Adrenal gland (tissue), 5 donors: ENCODE results near the gene WDR62.
A peak's percentile ranks its signal among the peaks of the same experiment; 100 is the strongest.

Experiments
- POLR2A ChIP-seq, 2 donors: fragments of 450-650 bp; IDR thresholded peaks; one replicate each; pipeline ENCODE4 v1.6.1; 2017; ENCODE audit warnings: antibody characterized with exemption in 2 of 2, mild to moderate bottlenecking in 2 of 2, moderate library complexity in 1 of 2
- TF ChIP-seq, protein P1 (sequence below), 6 experiments: fragments of 450-650 bp in 4 of 6; fragments of 200-600 bp in 2 of 6; sonication (generic) in 1 of 6; IDR thresholded peaks; 1 replicate in 5 of 6; 2 replicates in 1 of 6; pipeline versions ENCODE4 v1.5.1 to v1.8.0; 2016 to 2021; ENCODE audit warnings: antibody characterized with exemption in 6 of 6, mild to moderate bottlenecking in 2 of 6, moderate library complexity in 1 of 6
- donor health status: DM: no; HTN: no; CAD: no.

DNA sequence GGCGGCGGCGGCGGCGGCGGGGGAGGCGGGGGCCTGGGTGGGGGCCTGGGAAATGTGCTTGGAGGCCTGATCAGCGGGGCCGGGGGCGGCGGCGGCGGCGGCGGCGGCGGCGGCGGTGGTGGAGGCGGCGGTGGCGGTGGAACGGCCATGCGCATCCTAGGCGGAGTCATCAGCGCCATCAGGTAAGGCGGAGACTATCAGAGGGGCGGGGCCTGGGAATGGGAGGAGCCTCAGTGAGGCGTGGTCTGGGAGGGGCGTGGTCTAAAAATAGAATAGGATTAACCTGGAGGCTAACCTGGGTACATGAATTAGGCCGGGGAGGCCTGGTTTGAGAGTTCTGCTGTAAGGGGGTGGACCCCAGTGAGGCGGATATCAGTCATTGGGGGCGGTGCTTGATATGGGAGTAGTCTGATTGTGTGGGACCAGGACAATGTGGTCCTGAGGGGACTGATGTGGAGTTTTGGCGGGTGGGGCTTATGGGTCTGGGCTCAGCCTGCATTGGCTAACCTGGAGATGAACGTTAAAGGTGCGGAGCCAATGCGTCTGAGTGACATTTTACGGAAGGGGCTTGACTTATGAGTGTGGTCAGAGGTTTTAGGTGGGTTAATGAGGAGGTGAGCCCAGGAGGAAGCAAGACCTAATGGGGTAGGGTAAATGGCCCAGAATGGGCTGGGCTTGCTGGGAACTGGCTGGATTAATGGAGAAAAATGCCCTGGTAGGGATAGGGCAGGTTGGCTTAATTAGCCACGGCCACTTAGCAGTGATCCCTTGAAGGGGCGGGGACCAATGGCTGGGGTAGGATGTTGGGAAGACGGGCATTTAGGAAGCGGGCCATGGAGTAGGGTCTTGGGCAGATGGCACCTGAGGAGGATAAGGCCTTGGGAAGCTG lies 86.6 kb downstream of the WDR62 start:
- peak in 1 of 2 donors; percentile 74 for TF ChIP-seq POLR2A (IDR thresholded peaks at IDR 0.05)
- TF ChIP-seq, protein P1, sequence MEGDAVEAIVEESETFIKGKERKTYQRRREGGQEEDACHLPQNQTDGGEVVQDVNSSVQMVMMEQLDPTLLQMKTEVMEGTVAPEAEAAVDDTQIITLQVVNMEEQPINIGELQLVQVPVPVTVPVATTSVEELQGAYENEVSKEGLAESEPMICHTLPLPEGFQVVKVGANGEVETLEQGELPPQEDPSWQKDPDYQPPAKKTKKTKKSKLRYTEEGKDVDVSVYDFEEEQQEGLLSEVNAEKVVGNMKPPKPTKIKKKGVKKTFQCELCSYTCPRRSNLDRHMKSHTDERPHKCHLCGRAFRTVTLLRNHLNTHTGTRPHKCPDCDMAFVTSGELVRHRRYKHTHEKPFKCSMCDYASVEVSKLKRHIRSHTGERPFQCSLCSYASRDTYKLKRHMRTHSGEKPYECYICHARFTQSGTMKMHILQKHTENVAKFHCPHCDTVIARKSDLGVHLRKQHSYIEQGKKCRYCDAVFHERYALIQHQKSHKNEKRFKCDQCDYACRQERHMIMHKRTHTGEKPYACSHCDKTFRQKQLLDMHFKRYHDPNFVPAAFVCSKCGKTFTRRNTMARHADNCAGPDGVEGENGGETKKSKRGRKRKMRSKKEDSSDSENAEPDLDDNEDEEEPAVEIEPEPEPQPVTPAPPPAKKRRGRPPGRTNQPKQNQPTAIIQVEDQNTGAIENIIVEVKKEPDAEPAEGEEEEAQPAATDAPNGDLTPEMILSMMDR (IDR thresholded peaks at IDR 0.05), result no peak
